SH-SY5Y (cell line): ENCODE measurements around the gene XRCC2.

Experiments
- GATA2 ChIP-seq: IDR thresholded peaks from 2 replicates; pipeline ENCODE4 v1.6.1; 2011; ENCODE audit warnings: mild to moderate bottlenecking, low read depth, low read length
- GATA3 ChIP-seq: IDR thresholded peaks from 2 replicates; pipeline ENCODE4 v1.6.1; 2011; ENCODE audit warnings: low read depth, mild to moderate bottlenecking, low read length, moderate library complexity

GRCh38 chr7:152668975-152669374 lies 7.0 kb downstream of the XRCC2 start:
- TF ChIP-seq GATA3 (no peak), GATA2 (no peak)
